ENCODE data around the gene LIPH.

Gene LIPH

DNA sequence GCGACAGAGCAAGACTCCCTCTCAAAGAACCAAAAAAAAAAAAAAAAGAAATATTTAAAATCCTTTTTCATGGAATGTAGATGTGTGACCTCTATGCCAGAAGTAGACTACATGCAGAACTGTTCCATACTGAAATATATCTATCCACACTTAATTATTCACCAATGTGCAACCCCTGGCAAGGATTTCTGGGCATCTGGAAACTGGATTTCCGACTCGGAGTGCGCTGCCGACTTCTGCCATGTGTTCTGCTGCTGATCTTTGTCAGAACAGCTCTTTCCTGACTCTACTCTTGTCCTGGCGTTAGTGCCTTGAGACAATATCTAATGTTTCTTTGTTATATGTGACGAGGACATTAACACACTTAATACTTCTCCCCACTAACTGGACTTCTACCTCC lies 11.7 kb downstream of the LIPH start:
- no peak for DNase-seq (ENCODE audit: low read depth, low spot score)

DNA sequence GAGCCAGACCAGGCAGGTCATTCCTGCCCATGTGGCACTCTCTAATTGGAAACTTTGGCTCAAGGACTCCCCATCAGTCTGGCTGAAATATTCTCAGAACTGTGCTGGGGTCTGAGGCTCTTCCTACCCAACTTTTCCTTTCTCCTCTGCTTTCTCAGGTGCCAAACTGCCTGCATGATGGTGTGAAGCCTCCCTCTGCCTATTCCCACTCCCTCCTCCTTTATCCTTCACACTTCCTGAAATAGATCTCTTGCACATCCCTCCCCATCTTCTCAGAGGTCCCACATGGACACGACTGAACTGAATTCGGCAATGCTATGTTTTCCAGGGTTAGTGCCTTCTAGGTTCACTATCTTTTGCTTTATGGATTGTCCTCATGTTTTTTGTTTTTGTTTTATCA lies 12.5 kb downstream of the LIPH start:
- DNase-seq (ENCODE audit: low read depth, low spot score) = no peak

DNA sequence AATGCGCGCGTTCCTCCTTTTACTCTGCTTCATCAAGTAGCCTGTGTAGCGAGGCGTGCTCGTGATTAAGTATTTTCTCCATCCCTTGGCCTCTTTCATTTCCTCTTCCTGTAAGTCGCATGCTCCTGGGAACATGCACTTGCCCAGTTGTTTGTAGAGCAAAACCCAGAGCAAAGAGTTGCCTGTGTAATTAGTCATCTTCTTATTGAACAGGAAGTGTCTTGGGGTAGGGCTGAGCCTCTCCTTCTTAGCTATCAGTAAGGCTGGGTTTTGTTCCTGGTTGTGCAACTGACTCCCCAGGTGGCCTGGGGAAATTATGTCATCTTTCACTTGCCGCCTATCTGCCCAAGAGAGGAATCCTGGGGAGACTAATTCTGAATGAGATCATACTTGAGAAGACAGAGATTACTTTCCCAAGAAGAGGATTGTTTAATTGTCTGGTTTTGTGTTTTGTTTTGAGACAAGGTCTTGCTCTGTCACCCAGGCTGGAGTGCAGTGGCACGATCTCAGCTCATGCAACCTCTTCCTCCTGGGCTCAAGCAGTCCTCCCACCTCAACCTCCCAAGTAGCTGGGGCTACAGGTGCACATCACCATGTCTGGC lies 14.9 kb downstream of the LIPH start:
- no peak for DNase-seq (ENCODE audit: low read depth, low spot score)

DNA sequence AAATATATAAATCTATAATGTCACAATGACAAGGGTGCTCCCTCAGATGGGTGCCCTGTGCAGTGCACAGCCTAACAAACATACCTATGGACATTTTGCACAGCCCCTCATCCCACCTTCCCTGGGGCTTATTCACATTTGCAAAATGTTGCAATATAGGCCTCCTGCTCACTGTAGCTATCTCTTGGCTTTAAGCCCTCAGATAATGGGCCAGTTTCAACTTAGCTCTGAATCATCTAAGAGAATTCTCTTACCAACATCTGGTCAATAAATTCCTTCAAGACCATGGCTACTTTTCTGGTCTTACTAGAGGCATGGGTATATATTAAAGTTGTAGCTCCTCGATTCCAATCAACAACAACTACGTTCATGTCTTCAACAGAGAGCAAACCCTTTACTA lies 17.9 kb downstream of the LIPH start:
- no peak for DNase-seq (ENCODE audit: low read depth, low spot score)

DNA sequence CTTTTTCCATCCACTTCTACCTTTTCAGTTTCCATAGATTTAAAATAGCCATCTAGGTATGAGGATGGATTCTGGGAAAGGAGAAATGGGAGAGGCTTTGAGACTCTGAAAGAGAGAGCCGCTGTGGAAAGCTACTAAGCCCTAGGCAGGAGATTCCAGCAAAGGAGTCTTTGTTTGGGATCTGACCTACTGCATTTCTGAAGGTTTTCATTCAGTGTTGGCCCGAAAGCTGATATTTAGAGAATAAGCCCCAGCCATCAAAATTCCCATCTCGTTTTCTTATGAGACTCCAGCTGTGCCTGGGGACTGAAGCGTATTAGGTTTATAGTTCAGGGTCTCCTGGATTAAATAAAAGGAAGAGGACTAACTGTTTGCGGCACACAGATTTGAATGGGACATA lies 19.5 kb downstream of the LIPH start:
- no peak for DNase-seq (ENCODE audit: low read depth, low spot score)

DNA sequence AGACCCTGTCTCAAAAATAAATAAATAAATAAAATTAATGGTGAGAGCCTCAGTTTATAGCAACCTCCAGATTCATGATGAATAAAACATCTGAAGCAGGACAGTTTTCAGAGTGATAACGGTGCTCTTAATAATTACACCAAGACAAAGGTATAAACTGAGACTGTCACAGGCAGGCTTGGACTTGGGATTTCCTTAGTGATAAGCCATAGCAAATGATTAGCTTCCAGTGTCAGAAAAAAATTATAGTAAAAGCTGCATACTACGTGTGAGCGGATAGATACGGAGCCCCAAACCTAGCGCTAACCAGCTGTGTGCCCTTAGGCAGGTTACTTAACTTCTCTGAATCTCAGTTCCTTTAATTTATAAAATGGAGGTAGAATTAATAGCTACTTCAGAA lies 21.5 kb downstream of the LIPH start:
- no peak for DNase-seq (ENCODE audit: low read depth, low spot score)

DNA sequence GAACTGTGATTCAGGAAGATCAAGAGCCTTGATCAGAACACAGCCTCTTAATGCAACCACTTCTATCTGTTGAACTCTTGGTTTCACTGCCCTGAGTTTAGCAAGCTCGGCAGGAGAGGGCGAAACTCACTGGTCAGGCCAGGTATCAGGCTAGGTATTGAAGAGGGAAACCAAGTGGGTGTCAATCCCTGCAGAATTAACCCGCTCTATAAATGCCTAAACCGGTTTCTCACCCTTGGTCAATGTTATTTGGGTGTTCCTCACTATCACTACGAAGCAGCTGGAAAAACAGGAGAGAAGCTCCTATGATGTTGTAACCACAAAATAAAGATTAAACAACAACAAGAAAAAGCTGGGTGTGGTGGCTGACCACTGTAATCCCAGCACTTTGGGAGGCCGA lies 23.9 kb downstream of the LIPH start:
- DNase-seq (ENCODE audit: low read depth, low spot score) = no peak

DNA sequence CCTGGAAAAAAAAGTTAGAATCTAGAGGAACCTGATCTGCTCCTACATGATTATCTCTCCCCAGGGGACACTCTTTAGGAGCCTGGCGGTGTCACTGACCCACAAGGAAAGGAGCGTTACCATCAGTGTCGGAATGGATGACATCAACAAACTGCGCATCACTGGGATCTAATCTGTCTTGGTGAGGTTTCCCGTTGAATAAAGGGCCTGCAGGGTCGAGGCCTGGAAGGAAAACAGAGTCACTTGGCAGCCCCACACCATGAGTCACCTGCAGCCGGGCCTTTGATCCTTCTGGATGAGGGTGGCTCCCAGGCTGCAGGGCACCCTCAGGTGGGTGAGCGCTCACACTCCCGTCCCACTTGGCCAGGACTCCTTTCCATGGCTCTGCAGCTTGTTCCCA lies 25.0 kb downstream of the LIPH start:
- no peak for DNase-seq (ENCODE audit: low read depth, low spot score)

DNA sequence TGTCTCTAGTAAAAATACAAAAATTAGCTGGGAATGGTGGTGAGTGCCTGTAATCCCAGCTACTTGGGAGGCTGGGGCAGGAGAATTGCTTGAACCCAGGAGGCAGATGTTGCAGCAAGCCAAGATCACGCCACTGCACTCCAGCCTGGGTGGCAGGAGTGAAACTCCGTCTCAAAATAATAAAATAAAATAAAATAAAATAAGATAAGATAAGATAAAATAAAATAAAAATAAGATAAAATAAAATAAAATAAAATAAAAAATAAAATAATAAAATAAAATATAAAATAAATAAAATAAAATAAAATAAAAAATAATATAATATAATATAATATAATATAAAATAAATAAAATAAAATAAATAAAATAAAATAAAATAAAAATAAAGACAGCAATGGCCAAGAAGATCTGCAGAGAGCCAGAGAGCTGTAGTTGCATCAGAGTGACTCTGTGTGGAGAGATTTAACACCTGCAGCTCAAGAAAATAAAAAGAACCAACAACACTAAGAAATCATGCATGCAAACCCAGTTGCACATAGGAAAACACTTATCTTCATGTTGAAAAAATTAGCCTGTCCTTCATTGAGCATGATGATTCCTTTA lies 25.9 kb downstream of the LIPH start:
- DNase-seq (ENCODE audit: low read depth, low spot score) = no peak

DNA sequence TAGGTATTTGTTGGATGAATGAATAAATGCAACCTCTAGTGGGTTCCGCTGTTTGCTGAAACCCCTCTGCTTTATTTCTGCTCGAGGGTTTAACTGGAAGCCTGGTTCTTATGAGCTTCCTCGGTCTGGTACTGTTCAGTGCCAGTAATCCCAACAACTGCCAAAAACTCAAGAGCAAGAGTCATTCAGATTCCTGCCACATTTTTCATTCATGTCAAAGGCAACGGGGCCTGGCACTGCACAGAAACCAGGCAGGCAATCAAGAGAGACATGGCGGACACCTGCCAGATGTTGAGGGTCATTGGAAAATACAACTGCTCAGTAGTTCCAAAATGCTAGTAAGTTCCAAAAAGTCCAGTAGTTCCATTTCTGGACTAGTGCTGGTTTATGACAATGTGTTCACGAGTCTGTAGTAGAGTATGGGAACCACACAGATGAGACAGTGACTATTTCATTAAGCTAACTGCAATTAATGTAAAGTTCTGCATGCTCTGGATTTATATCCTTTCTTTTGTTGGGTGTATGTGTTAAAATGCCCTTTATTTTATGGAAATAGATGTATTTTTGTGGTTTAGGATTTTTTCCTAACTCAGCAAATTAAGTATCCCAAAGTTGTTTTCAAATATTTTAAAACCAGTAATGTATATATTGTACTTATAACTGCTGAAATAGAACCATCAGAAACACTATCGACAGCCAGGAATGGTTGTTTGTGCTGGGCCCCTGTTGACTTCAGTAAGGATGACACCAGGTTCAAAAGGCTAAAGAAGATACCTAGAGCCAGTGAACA lies 30.8 kb downstream of the LIPH start:
- DNase-seq (ENCODE audit: low read depth, low spot score) = no peak

DNA sequence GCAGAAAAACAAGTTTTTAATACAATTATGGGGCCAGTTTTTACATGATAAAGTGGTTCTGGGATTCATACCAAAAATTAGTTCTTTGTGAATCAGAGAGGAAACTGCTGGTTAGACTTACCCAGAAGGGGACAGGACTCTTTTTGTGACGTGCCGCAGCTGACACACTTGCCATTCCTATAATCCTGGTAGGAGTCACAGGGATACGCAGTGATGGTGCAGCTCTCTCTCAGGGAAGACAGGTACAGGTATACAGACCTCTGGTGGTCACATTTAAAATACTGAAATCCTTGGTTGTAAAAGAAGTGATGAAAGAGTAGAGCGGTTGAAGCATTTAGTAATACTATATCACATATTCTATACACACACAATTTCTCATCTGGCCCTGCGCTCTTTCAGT lies 33.4 kb downstream of the LIPH start:
- DNase-seq (ENCODE audit: low read depth, low spot score) = no peak

DNA sequence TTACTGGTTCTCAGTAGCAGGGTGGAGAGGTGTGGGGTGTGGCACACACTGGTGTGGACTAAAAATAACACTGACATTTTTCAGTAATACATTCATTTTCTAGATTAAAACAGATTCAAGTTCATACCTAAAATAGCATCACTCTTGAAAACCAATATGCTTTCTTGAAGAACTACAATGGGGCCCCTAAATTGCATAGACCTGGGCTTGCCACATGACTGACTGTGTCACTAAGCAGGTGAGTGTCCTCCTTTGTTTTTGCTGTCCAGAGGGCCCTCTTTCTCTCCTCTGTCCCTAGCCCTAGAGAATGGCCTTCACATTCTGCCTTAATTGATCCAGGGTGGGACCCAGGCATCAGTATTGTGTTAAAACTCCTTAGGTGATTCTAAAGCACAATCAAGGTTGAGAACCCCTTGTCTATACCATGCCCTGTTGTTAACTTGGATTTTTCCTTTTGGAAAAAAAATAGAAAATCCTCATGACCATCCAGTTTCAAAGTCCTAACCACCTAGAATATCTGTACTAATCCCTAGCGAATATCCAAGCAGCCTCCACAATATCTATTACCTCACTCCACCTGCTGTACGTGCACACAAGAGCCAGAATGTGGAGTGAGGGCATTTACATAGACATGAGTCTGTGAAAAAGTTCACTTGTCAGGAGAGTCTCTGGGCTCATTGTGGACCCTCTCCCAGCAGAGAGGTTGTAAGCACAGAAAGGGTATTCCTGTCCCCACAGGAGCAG lies 34.8 kb downstream of the LIPH start:
- DNase-seq (ENCODE audit: low read depth, low spot score) = no peak

DNA sequence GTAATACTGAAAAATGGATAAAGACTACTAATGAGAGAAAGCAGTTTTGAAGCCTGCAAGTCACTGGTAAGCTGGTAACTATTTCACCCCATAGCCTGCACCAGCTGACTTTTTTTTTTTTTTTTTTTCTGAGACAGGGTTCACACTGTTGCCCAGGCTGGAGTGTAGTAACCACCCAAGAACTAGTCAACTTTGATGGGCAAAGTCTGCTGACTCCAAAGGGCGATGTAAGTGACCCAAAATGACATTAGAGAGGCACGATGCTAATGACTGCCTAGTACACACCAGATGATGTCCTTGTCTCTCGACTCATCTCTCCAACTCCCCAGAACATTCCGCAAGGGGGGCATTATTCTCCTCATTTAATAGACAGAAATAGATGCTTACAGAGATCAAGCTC lies 40.7 kb downstream of the LIPH start:
- no peak for DNase-seq (ENCODE audit: low read depth, low spot score)

DNA sequence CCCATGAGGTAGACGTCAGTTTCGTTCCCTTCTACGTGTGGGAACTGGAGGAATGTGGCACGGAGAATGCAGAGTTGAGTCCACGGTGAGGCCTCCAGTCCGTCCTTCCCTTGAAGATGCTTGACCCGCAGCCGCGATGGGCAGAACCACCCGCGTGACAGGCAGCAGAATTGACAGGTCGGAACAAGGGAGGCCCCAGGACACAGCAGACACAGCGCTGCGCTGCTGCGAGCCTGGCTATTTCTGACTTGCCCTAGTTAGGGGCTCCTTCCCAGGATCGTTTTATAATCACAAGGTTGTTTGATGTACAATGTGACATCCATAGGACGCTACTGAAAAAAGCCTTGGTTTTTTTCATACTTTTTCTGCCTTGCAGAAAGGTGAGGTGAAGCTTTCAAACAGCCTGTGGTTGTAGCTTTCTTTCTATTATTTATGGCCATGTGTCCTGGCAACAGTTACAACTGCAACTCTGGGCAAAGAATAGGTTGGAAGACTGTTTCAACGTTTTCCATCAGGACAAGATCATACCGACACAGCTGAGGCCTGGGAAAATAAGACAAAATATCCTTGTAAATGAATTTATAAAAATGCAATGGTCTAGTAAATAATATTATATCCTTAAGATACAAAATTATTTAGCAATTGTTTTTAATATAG lies 43.9 kb downstream of the LIPH start:
- no peak for DNase-seq (ENCODE audit: low read depth, low spot score)

DNA sequence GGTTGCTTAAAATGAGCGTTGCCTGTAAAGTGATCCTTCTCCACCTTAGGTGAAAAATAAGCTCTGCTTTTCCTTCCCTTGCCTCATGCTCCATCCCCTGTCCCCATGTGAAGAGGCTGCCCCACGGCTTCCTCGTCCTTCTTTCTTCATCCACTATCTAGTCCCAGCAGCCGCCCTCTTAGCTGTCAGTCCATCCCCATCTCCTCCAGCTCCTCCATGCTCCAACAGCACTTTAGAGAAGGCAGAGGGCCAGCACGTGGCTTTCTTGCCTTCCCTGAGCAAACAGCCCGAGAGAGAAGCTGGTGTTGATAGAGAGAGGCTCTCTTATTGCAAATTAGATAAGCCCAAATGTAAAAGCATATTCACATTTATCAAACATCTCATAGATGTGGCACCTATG lies 44.5 kb downstream of the LIPH start:
- DNase-seq (ENCODE audit: low read depth, low spot score) = no peak

DNA sequence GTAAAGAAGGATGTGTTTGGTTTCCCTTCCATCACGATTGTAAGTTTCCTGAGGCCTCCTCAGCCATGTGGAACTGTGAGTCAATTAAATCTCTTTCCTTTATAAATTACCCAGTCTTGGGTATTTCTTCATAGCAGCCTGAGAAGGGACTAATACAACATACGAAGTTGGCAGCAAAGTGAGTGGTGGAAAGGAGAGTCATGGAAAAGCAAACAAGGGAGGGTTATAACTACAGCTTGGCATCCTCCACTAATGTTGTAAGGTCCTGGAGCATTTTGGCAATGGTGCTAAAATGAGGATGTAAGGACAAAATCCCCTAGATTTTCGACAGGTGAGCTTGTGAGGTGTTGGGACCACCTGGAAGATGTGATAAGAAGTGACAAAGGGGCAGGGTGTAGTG lies 47.8 kb downstream of the LIPH start:
- no peak for DNase-seq (ENCODE audit: low read depth, low spot score)

DNA sequence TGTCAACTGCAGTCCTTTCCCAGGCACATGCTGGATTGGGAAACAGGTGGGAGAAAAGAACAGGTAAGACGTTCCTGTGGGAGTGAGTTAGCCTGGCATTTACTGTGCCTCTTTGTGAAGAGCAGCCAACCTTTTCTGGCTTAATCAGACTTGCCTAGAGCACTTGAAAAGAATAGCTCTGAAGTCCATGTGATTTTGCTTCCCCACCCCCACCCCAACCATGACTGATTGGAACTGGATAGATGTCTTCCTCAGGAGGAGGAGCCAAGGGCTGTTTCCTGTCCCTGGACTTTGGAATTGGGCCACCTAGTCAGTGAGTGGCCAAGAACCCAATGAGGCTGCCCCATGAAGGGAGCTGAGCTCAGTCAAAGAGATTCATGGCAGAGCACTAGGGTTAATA lies 48.9 kb downstream of the LIPH start:
- DNase-seq (ENCODE audit: low read depth, low spot score) = no peak

DNA sequence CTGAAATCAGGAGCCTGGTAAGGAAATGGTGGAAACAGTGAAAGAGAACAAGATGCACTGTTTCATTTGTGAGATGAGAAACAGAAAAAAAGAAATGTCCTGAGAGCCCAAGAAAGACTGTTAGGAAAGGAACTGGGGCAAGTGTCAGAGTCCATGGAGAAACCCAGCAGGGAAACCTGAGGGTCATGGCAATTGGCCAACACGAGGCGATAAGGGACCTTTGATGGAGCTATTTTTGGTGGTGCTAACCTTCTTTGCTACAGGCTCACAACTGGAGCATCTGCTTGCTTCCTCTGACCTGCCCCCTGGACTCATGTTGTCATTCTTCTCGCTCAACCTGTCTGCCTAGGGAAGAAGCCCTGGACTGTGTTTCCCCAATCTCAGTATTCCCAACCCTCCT lies 49.4 kb downstream of the LIPH start:
- no peak for DNase-seq (ENCODE audit: low read depth, low spot score)

DNA sequence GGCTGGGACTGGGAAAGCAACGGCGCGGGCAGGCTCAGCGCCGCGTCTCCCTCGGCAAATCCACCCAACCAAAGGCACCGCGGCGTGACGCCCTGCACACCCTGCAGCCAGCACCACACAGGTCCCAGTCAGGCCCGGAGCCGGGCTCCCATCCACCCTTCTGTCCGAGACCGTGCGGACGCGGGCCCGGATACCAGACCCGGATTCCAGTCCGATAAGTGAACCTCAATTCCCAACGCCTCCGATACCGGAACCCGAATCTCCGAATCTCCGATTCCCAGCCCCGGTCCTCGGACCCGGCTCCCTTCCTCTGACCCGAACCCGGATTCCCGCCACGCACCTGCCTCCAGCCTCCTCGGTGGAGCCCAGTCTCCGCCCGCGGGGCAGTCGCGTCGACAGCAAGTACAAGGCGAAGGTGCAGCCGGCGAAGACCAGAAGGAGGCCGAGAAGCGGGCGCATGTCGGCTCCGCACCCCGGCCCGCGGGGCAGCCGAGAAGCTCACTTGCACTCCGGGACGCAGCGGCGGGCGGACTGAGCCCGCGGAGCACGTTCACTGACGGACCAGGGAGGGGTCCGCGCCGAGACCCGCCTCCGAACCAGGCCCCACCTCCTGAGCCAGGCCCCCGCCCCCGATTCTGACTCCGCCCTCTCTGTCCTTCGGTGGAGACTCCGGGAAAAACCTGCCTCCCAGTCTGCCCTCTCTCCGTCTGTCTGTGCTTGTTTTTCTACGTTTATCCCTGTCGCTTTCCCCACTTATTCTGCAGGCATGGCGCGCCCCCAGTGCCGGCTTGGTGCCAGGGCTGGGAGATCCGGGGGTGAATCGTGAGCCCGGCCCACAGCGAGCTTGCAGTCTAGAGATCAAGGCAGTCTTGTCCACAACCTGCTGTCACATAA lies 53.6 kb downstream of the LIPH start, which contains the start of gene TMEM41A:
Gene TMEM41A (minus strand): TSS at position 533 of the 894 bp plus-strand sequence. CDS start 74 bp downstream, at position 459.
- peak; percentile 81 for DNase-seq (ENCODE audit: low read depth, low spot score)

DNA sequence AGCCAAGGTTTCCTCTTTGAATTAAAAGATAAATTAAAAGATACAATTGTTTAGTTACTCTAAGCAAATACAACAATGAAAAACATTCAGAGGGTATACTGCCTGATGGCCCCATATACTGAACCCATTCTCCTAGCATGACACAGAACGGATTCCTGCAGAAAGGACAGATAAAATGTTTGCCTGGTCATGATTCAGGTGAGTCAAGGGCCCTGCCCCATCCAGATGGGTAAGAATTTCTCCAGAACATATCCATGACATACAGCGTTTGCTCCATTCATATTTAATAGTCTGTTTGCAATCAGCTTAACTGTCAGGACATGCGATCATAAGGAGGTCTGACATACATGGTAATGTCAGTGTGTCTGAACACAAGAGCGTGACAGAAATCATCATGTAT lies 62.1 kb downstream of the LIPH start:
- no peak for DNase-seq (ENCODE audit: low read depth, low spot score)

DNA sequence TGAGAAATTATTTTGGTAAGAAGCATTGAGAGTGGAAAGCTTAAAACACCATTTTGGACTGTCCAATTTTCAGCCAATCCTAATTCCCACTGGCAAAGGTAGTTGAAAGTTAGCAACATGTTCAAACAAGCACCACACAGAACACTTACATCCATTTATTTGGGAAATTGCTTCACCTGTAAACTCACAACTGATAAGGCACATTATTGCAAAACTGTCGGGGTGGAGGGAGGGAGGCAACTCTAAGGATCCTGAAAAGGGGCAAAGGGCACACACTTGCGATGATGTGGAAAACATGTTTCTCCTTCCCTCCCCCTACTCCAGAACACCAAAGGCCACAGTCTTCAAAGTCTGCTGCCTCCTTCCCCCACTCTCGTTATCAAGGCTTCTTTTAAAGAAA lies 62.9 kb downstream of the LIPH start:
- no peak for DNase-seq (ENCODE audit: low read depth, low spot score)
